DND-41 (cell line): ENCODE results near the gene DUSP2.

ENCODE experiments used
- EZH2 ChIP-seq: IDR thresholded peaks from 3 replicates; pipeline ENCODE4 v1.6.1; 2012; ENCODE audit warnings: borderline replicate concordance, low read depth, mild to moderate bottlenecking, moderate library complexity, low read length, inconsistent platforms; ENCODE audit not compliant: severe bottlenecking
- TF ChIP-seq, protein P1 (sequence below): IDR thresholded peaks from 2 replicates; pipeline ENCODE4 v1.5.1; 2012; ENCODE audit warnings: borderline replicate concordance, low read length, moderate library complexity, mild to moderate bottlenecking; ENCODE audit not compliant: poor library complexity, severe bottlenecking; ENCODE audit errors: extremely low read depth

DNA sequence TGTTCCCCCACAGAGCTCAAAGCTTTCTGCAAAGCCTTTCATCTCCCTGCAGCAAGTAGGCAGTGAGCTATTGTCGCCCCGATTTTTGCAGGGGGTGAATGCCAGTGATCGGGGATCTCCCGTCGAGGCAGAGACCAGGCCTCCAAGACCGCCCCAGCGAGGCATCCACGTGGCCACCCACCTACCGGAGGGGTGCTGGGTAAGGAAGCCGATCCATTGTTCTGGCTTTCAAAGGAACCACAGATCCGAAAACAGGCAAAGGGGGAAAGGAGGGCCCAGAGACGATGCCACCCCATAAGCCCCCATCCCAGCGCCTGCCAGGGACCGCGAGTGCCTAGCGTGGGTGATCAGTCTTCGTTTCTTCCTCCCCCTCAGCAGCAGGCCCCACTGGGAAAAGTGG is 31.3 kb downstream of the DUSP2 start:
- TF ChIP-seq, protein P1, sequence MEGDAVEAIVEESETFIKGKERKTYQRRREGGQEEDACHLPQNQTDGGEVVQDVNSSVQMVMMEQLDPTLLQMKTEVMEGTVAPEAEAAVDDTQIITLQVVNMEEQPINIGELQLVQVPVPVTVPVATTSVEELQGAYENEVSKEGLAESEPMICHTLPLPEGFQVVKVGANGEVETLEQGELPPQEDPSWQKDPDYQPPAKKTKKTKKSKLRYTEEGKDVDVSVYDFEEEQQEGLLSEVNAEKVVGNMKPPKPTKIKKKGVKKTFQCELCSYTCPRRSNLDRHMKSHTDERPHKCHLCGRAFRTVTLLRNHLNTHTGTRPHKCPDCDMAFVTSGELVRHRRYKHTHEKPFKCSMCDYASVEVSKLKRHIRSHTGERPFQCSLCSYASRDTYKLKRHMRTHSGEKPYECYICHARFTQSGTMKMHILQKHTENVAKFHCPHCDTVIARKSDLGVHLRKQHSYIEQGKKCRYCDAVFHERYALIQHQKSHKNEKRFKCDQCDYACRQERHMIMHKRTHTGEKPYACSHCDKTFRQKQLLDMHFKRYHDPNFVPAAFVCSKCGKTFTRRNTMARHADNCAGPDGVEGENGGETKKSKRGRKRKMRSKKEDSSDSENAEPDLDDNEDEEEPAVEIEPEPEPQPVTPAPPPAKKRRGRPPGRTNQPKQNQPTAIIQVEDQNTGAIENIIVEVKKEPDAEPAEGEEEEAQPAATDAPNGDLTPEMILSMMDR, result no peak
- TF ChIP-seq EZH2, result no peak
